HG02678 (cell line): ENCODE results near the gene MEF2C.
A peak's percentile ranks its signal among the peaks of the same experiment; 100 is the strongest.

ENCODE experiments used
- ATAC-seq: cut with Tn5 transposase; IDR thresholded peaks from one replicate; pipeline ENCODE4 v1.9.1; 2021; ENCODE audit warnings: mild to moderate bottlenecking, moderate library complexity; ENCODE audit not compliant: unreplicated experiment

The MEF2C gene

GRCh38 chr5:88833371-88834130, 49.4 kb downstream of the MEF2C start:
- ATAC-seq: peak; percentile 55

- ATAC-seq: no peak
Measured at GRCh38 chr5:88831816-88832215, 51.2 kb downstream of the MEF2C start.

GRCh38 chr5:88830567-88830966, 52.4 kb downstream of the MEF2C start:
- peak; percentile 18 for ATAC-seq

- no peak for ATAC-seq
Measured at GRCh38 chr5:88829775-88830174, 53.2 kb downstream of the MEF2C start.

- no peak for ATAC-seq
Measured at GRCh38 chr5:88829054-88829453, 53.9 kb downstream of the MEF2C start.

- no peak for ATAC-seq
Measured at GRCh38 chr5:88827997-88828396, 55.0 kb downstream of the MEF2C start.

- ATAC-seq: peak; percentile 68
Measured at GRCh38 chr5:88826646-88827585, 56.1 kb downstream of the MEF2C start.

- ATAC-seq: no peak
Measured at GRCh38 chr5:88825584-88826315, 57.2 kb downstream of the MEF2C start.

- no peak for ATAC-seq
Measured at GRCh38 chr5:88824892-88825583, 57.9 kb downstream of the MEF2C start.

- no peak for ATAC-seq
Measured at GRCh38 chr5:88824141-88824540, 58.8 kb downstream of the MEF2C start.

GRCh38 chr5:88823201-88823600, 59.8 kb downstream of the MEF2C start:
- no peak for ATAC-seq

GRCh38 chr5:88821161-88821560, 61.8 kb downstream of the MEF2C start:
- no peak for ATAC-seq

- no peak for ATAC-seq
Measured at GRCh38 chr5:88820581-88820980, 62.4 kb downstream of the MEF2C start.

- peak; percentile 41 for ATAC-seq
Measured at GRCh38 chr5:88819301-88819999, 63.5 kb downstream of the MEF2C start.

- ATAC-seq: no peak
Measured at GRCh38 chr5:88818296-88818695, 64.7 kb downstream of the MEF2C start.

- ATAC-seq: no peak
Measured at GRCh38 chr5:88816195-88816594, 66.8 kb downstream of the MEF2C start.

- no peak for ATAC-seq
Measured at GRCh38 chr5:88815050-88815789, 67.8 kb downstream of the MEF2C start.

GRCh38 chr5:88813805-88814575, 69.0 kb downstream of the MEF2C start:
- no peak for ATAC-seq

GRCh38 chr5:88813244-88813643, 69.7 kb downstream of the MEF2C start:
- ATAC-seq: no peak
